Epidermal melanocyte (primary cell): ENCODE measurements around the gene FANK1.

Source experiments
- DNase-seq: peaks from one replicate; pipeline ENCODE4 v3.0.0; 2011; ENCODE audit warnings: low spot score; ENCODE audit not compliant: insufficient read length

The FANK1 gene, protein sequence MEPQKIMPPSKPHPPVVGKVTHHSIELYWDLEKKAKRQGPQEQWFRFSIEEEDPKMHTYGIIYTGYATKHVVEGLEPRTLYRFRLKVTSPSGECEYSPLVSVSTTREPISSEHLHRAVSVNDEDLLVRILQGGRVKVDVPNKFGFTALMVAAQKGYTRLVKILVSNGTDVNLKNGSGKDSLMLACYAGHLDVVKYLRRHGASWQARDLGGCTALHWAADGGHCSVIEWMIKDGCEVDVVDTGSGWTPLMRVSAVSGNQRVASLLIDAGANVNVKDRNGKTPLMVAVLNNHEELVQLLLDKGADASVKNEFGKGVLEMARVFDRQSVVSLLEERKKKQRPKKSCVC

DNA sequence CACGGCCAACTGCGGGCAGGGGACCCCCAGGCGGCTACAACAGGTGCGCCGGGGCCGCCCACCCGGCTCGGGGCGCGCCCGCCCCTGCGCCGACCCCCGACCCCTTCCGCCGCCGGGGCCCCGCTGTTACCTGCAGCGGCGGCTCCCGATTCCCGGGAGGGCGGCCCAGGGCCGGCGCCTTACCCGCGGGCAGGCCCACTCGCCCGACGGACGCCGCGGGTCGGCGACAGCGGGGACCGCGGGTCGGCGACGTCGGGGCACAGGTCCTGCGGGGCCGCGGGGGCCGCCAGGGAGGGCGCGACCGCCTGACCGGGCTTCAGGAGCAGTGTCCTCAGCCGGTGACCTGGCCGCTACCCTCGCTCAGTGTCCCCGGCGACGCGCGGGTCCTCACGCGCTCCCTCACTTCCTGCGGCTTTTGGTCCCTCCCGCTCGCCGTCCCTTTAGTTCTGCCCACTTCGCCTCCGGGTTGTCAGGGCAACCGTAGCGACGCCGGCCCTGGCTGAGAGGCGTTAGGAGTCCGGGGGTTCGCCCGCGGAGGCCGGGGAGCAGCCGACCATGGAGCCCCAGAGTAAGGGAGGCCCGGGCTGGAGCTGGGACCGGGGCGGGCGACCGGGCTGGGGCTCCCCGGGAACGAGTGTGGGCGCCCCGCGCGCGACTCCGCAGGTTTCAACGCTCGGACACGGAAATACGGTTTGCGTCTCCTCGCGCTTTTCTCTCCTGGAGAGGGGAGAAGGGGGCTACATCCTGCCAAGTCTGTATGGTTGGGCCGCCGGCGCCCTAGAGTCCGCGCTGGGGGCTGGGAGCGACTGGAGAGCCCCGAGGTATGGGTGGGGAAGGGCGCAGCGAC lies at the start of gene FANK1:
Gene FANK1, plus strand, starts transcription at position 477 of the 847 bp plus-strand sequence. Its CDS starts 79 bp downstream, at position 556.
- peak; percentile 50 for DNase-seq

DNA sequence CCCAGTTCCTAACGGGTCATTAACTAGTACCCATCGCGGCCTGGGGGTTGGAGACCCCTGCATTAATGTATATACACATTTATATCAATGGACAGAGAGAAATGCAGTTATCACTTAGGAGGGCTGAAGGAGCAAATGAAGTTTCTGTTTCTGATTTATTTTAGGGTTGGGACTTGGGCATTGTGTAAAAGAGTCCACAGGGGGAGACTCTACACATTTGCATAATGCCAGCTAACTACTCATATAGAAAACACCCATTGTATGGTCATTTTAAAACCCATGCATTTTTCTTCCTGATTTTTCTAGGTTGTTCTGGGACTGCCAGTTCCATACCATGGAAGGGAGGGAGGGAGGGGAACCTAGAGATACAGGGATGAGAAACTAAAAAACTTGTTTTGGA lies 49.5 kb upstream of the FANK1 start:
- DNase-seq, result no peak

DNA sequence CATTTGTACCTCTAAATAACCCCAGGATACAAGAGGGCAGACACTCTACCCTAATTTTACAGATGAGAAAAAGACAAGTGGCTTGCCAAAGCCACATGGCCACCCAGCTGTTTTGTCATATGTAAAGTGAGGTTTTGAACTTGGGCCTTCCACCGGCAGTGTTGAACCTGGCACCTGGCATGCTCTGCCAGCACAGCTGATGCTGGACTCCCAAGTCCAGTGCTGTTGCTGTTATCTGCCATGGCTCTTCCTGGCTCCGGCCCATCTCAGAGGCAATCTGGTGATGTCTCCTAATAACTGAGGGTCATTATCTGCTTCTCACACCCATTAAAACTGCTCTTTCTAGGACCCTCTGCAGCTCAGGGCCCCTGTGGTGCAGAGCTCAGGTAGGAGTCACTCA lies 48.0 kb upstream of the FANK1 start:
- no peak for DNase-seq

GRCh38 chr10:125848857-125849256 lies 47.5 kb upstream of the FANK1 start:
- no peak for DNase-seq

DNA sequence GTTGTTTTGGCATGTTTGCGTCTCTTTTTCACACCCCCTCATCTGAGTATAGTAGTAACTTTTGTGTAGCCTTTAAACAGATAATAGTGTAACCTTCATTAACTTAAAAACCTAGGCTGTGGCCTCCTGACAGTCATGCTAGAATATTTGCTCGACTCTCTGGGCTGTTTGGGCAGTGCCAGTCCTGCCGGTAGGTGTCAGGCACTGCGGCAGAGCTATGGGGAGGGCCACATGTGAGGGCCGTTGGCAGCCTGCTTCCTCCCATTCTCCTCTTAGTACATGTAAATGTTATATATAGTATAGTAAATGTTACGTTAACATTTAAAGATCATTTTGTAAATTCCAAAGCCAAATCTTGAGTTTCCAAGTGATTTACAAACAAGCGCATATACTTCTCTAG lies 46.9 kb upstream of the FANK1 start:
- no peak for DNase-seq

DNA sequence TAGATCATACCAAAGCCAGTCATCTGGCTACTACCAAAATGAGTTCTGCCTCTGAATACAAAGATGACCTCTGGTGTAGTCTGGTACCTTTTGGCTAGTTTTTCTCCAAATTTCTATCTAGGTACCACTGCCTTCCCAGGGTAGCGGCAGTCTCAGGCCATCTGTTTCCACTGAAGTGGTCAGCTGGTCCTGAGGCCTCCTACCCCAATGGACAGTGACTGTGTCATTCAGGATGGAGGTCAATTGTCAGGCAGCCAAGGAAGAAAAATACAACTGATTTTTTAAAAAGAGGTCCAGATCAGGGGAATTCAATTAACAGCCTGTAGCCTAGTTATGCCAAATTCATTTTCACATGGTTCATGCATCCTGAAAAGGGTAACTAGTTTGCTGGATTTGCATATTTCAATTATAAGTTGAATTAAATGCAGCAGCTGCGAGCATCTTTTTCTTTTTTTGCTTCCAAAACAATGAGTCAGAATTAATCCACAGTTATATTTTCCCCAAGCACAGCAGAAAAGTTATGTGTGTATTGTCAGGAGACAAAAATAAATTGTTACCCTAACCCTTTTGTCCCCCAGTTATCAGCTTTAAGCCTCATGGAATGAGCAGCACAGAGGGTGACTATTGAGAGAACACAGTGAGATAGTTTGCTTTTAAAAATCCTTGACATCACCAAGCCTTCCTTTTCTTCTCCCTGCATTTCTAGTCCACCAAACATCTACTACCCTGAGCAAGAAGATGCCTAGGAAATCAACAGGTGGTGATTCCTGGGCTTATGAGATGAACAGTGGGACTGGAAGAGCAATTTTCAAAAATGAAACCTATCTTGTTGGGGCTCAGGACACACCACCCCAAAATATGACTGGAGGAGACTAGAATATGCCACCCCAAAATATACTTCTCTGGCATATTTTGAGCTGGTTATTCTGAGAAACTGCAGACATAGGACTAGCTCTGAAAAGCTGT lies 45.3 kb upstream of the FANK1 start:
- DNase-seq, result no peak

- no peak for DNase-seq
Measured at GRCh38 chr10:125852487-125852886, 43.9 kb upstream of the FANK1 start.

GRCh38 chr10:125857185-125857760 lies 39.1 kb upstream of the FANK1 start:
- DNase-seq, result no peak

GRCh38 chr10:125859128-125859817 lies 37.1 kb upstream of the FANK1 start:
- no peak for DNase-seq

GRCh38 chr10:125865120-125865519 lies 31.2 kb upstream of the FANK1 start:
- no peak for DNase-seq

DNA sequence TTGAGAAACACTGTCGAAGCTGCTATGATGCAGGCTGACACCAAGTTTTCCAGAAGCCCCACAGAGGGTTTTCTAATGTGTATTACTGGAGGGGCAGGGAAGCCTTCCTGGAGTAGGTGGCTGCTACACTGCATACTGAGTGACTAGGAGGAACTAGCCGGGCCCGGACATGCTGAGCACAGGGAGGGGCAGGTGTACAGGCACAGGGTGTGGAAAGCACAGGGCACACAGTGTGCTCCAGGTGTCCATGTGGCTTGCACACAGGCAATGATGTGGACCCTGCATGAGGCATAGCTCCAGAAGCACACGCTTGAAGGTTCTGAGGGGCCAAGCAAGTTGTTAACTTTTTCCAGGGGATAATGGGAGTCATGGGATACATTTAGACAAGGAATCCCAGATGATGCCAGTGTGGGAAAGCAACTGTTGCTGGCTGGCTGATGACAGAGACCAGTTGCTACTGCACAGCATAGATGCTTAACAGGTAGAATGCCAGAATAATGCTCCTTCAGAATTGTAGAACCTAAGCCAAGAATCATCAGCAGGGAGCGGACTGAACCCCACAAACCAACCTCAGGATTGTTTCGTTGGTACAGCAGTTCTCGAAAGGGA lies 29.8 kb upstream of the FANK1 start:
- DNase-seq, result no peak

DNA sequence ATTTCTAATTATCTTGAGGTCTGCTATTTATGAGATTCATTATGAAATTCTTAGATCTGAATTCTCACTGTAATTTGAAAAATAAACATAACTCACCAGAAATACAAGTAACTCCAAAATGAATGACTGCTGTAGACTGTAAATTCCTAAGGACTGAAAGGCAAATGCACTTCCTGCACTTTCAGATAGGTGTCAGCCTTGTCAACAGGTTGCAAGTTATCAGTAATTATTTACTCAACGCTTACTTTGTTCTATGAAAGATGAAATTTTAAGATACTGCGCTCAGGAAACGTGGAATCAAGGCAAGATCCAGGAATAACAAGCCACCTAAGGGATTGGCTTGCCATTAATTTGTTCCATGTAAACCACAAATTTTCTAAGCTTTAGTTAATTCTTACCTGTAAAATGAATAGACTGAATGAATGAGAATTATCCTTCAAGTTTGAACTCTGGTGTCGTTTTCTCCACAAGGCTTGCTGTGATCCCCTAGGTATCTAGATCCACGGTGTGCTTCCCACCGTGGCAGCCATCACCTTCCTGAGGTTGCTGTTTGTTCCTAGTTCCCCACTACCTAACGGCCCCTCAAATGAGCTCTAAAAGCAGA lies 27.9 kb upstream of the FANK1 start:
- no peak for DNase-seq

DNA sequence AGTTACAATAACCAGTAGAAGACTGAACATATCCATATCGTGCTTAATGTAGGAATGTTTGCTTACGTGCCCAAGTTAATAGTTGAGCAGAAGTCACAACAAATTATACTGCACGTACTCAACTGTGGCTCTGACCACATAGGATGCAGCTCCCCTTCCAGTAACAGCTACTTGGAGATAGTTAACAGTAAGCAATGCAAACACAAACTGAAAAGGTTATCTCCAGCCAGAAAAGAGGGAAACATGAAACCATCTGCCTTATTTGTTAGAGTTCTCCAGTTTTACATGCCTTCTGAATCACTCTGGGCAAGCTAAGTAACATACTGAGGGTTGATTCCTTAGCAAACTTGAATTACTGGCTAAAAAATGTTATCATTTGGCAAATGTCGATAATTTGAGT lies 25.0 kb upstream of the FANK1 start:
- DNase-seq, result no peak

GRCh38 chr10:125878957-125879835 lies 17.2 kb upstream of the FANK1 start:
- no peak for DNase-seq

GRCh38 chr10:125880719-125881118 lies 15.6 kb upstream of the FANK1 start:
- DNase-seq, result no peak

DNA sequence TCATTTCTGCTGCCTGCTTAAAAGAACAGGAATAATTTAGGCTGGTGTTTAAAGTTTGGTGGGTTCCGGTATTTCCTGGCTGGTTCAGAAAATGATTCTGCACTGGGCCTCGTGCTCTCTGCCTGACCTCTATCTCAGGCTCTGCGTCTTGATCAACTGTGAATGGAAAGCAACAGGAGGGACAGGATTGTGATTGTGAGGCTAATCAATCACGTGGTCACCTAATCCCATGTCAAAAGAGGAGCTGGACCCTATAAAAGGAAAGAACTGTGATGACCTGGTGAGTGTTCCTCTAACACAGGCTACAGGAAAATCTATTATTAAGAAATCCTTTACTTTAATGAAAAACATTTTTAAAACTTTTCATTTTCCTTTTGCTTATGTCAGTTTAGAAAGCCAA lies 15.2 kb upstream of the FANK1 start, which contains the start of gene DHX32:
Gene DHX32, minus strand, starts transcription at position 101 of the 400 bp plus-strand sequence. CDS start 468 bp downstream, outside the sequence.
- DNase-seq, result no peak

DNA sequence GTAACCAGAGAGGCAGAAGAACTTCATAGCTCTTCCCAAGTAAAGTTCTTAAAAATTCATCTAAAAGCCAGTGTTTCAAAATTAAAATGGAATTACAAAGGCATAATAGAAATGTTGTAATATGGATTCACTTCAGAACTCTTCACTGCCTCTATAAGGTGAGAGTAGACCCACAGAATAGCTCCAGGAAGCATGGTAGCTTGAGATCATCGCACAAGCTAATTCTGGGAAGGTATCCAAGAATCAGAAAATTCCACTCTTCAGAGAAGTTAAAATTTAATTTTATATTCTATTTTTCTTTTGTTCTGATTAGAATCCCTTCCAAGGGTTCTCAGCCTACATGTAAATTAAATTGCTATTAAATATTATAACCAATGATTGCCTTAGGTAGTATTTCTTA lies 13.8 kb upstream of the FANK1 start:
- no peak for DNase-seq

DNA sequence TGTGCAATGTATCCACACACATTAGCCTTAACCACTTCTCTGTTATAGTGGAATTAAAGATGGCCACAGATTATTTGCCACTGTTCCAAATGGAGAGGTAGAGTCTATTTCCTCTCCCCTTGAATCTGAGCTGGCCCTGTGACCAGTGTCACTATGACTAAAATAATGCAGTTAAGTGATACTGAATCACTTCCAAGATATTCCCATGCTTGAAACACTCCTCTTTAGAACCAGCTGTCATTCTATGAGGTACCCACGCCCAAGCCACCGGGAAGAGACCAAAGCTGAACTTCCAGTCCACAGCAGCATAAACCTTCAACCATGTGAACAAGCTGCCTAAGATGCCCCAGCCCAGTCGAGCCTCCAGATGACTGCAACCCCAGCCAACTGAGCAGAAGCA lies 13.2 kb upstream of the FANK1 start:
- DNase-seq, result no peak
